ENCODE measurements around the gene FDX2.

DNA sequence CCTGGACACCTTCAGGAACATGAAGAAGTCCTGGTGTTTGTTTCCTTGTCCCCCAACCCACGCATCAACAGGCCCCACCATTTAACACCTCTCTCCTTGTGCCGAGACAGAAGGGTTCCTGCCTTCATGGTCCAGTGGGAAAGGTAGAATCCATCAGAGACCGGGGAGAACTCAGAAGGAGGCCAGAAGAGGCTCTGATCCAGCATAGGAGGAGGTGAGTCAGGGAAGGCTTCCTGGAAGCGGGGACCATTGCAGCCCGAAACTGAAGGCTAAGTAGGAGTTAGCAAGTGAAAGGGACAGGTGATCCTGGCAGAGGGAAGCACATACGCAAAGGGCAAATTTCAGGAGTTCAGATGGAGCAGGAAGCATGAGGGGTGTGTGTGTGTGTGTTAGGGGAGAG is 23.1 kb upstream of the FDX2 start:
- TF ChIP-seq, protein P1, sequence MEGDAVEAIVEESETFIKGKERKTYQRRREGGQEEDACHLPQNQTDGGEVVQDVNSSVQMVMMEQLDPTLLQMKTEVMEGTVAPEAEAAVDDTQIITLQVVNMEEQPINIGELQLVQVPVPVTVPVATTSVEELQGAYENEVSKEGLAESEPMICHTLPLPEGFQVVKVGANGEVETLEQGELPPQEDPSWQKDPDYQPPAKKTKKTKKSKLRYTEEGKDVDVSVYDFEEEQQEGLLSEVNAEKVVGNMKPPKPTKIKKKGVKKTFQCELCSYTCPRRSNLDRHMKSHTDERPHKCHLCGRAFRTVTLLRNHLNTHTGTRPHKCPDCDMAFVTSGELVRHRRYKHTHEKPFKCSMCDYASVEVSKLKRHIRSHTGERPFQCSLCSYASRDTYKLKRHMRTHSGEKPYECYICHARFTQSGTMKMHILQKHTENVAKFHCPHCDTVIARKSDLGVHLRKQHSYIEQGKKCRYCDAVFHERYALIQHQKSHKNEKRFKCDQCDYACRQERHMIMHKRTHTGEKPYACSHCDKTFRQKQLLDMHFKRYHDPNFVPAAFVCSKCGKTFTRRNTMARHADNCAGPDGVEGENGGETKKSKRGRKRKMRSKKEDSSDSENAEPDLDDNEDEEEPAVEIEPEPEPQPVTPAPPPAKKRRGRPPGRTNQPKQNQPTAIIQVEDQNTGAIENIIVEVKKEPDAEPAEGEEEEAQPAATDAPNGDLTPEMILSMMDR (IDR thresholded peaks at IDR 0.05; ENCODE audit: poor library complexity, severe bottlenecking) = no peak
- TF ChIP-seq RAD21 (conservative IDR thresholded peaks at IDR 0.05) (no peak), TAF1 (IDR thresholded peaks at IDR 0.05; ENCODE audit: low read depth) (no peak)

All from neural cell (in vitro differentiated cells).